ENCODE results near the gene LRP1-AS.

DNA sequence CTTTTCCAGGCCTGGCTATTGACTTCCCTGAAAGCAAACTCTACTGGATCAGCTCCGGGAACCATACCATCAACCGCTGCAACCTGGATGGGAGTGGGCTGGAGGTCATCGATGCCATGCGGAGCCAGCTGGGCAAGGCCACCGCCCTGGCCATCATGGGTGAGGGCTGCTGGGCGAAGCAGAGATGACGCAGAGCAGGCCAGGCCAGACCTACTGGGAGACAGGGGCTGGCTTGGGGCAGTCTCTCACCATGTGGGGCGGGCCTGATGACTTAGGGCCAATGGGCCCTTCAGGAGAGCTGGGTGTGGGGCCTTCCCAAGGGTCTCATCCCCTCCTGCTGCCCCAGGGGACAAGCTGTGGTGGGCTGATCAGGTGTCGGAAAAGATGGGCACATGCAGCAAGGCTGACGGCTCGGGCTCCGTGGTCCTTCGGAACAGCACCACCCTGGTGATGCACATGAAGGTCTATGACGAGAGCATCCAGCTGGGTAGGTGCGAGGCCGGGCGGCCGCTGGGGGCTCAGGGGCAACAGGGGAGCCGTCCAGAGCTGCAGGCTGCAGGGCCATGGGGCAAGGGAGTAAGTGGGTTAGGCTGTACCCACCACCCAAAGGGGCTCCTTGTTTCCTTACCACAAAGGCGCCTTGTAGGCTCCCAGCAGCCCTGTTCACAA, 33.0 kb upstream of the LRP1-AS start:
- TF ChIP-seq, protein P1, sequence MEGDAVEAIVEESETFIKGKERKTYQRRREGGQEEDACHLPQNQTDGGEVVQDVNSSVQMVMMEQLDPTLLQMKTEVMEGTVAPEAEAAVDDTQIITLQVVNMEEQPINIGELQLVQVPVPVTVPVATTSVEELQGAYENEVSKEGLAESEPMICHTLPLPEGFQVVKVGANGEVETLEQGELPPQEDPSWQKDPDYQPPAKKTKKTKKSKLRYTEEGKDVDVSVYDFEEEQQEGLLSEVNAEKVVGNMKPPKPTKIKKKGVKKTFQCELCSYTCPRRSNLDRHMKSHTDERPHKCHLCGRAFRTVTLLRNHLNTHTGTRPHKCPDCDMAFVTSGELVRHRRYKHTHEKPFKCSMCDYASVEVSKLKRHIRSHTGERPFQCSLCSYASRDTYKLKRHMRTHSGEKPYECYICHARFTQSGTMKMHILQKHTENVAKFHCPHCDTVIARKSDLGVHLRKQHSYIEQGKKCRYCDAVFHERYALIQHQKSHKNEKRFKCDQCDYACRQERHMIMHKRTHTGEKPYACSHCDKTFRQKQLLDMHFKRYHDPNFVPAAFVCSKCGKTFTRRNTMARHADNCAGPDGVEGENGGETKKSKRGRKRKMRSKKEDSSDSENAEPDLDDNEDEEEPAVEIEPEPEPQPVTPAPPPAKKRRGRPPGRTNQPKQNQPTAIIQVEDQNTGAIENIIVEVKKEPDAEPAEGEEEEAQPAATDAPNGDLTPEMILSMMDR (IDR thresholded peaks at IDR 0.05; ENCODE audit: insufficient read depth, low read depth, low read length) = no peak
- TF ChIP-seq EZH2 (IDR thresholded peaks at IDR 0.05; ENCODE audit: insufficient read depth, low read length) = no peak
